Kidney (tissue), 14 donors: Measurements from ENCODE around the gene PTBP3. TPM values are rescaled to one million over a fixed set of nuclear protein-coding genes. Genes with fewer than 3 reads are reported as not detected.

Source experiments
- DNase-seq, 5 donors: peaks; one replicate each; pipeline ENCODE4 v3.0.0-alpha.2; 2013 to 2020
- FAIRE-seq: peaks from 2 replicates; lab custom pipeline; 2012; peaks lifted over from hg19 to GRCh38; lab: Jason Lieb, UNC
- H3K27ac ChIP-seq, 2 donors: one replicate each; pipeline ENCODE4 v1.7.0; 2013; ENCODE audit warnings: low read depth in 2 of 2, low read length in 2 of 2, inconsistent platforms in 1 of 2
- H3K27me3 ChIP-seq: one replicate; pipeline ENCODE4 v1.7.1; 2013; ENCODE audit warnings: low read length, inconsistent platforms; ENCODE audit not compliant: control insufficient read depth, insufficient read depth
- H3K36me3 ChIP-seq, 3 donors: one replicate each; pipeline versions ENCODE4 v1.7.0 to v1.7.1; 2013; ENCODE audit warnings: low read length in 3 of 3, control low read depth in 1 of 3, inconsistent platforms in 1 of 3; ENCODE audit not compliant: insufficient read depth in 3 of 3, control insufficient read depth in 2 of 3
- H3K4me1 ChIP-seq, 3 donors: one replicate each; pipeline versions ENCODE4 v1.7.0 to v1.7.1; 2013; ENCODE audit warnings: low read length in 3 of 3, inconsistent platforms in 1 of 3, low read depth in 1 of 3; ENCODE audit not compliant: control insufficient read depth in 2 of 3, insufficient read depth in 2 of 3
- H3K4me3 ChIP-seq, 3 donors: one replicate each; pipeline versions ENCODE4 v1.7.0 to v1.8.1; 2013; ENCODE audit warnings: low read length in 3 of 3, control low read depth in 1 of 3, inconsistent platforms in 1 of 3
- H3K9ac ChIP-seq, 3 donors: one replicate each; pipeline versions ENCODE4 v1.7.0 to v1.7.1; 2013; ENCODE audit warnings: low read length in 3 of 3, control low read depth in 1 of 3, inconsistent platforms in 1 of 3
- H3K9me3 ChIP-seq, 3 donors: one replicate each; pipeline versions ENCODE4 v1.7.0 to v1.7.1; 2013; ENCODE audit warnings: low read length in 3 of 3, control low read depth in 1 of 3, inconsistent platforms in 1 of 3; ENCODE audit not compliant: control insufficient read depth in 2 of 3, insufficient read depth in 1 of 3
- CTCF ChIP-seq: IDR thresholded peaks from 3 replicates; pipeline ENCODE4 v1.5.1; 2012; ENCODE audit warnings: mild to moderate bottlenecking, moderate library complexity, borderline replicate concordance; ENCODE audit not compliant: insufficient read depth; ENCODE audit errors: extremely low read depth
- intact Hi-C: fragments of 100-400 bp; cut with DNase I; formaldehyde crosslinking; loops from one replicate; pipeline ENCODE4 v1.11.1; 2022
- polyA plus RNA-seq: library from polyadenylated mRNA; stranded (reverse); fragments of 350-450 nt; fragmentation: Illumina TruSeq; extraction: RNeasy Lipid Tissue Mini Kit (QIAGEN cat#74804); gene quantifications from one replicate; pipeline ENCODE4 v1.2.3, GENCODE V29; 2014; ENCODE audit warnings: low read depth, low replicate concordance; ENCODE audit not compliant: insufficient read depth
- total RNA-seq: library from RNA; stranded (reverse); fragmentation: NEBNext Ultra II Directional; extraction: Animal tissue kit (Norgen Biotek cat#: 25700); gene quantifications from one replicate; pipeline ENCODE4 v1.2.1, GENCODE V29; 2021
- donor health status: control.
- donor health status: control.
- donor health status: control.
- donor health status: control.
- donor health status: control.
- donor health status: DM: yes; HTN: yes; CAD: no.
- donor health status: Normal renal cell carcinoma (clear cell type).

Gene PTBP3
- total and polyA plus RNA-seq, 2 donors from 2014 or later: 14.0 to 86.6 TPM

DNA sequence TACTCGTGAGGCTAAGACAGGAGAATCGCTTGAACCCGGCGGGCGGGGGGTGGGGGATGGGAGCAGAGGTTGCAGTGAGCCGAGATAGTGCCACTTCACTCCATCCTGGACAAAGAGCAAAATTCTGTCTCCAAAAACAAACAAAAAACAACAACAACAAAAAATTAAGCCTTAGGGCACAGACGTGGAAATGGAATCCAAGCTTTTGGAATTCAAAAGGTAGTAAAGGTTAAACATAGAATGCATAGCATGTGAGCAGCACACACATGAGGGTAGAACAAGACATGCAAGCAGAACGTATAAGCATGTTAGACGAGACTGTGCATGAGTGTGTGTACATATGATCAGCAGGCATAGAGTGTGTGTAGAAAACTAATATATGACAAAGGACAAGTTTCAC lies 68.0 kb downstream of the PTBP3 start:
- no peaks in the 10 kb centered on the region for H3K27me3 ChIP-seq
- no peak overlapping the region for H3K9ac ChIP-seq
- TF ChIP-seq CTCF: no peak
- peaks cover 2 to 4% (median 3%) of the 10 kb centered on the region in 3 donors for H3K36me3 ChIP-seq
- no peak overlapping the region for H3K27ac ChIP-seq
- no peaks in the 10 kb centered on the region for H3K9me3 ChIP-seq
- intact Hi-C loops: no loop called here
- no peaks in the 10 kb centered on the region for H3K4me1 ChIP-seq
- DNase-seq (no peak), FAIRE-seq (no peak)
- H3K4me3 ChIP-seq: no peak overlapping the region

GRCh38 chr9:112262577-112262976 lies 70.8 kb downstream of the PTBP3 start:
- intact Hi-C loops: no loop called here
- no peak overlapping the region for H3K4me3 ChIP-seq
- H3K9me3 ChIP-seq: no peaks in the 10 kb centered on the region
- peaks cover 2 to 4% (median 3%) of the 10 kb centered on the region in 3 donors for H3K36me3 ChIP-seq
- no peak for TF ChIP-seq CTCF
- no peaks in the 10 kb centered on the region for H3K27me3 ChIP-seq
- no peak for FAIRE-seq
- H3K9ac ChIP-seq: no peak overlapping the region
- no peak for DNase-seq
- H3K4me1 ChIP-seq: no peaks in the 10 kb centered on the region
- no peak overlapping the region for H3K27ac ChIP-seq

DNA sequence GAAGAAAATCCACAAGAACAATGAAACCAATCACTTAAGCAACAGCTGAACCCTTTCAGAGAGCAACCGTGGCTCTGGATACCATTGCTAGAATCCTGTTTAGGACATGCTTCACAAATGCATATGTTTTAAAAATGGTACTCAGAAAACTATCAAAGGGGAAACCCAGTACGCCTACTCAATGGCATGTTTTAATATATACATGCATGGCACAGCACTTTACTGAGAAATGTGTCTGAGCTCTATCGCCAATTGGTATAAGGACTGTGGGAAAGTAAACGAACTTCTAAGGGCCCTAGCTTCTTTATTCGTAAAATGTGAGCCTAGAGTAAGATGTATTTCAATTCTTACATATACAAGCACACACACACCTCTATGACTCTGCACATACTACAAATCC lies 72.3 kb downstream of the PTBP3 start:
- FAIRE-seq: no peak
- H3K27me3 ChIP-seq: no peaks in the 10 kb centered on the region
- no peak for TF ChIP-seq CTCF

GRCh38 chr9:112258106-112258505 lies 75.3 kb downstream of the PTBP3 start:
- no peaks in the 10 kb centered on the region for H3K36me3 ChIP-seq
- TF ChIP-seq CTCF: no peak
- intact Hi-C loops: no loop called here
- H3K9me3 ChIP-seq: no peaks in the 10 kb centered on the region
- DNase-seq: no peak
- H3K4me3 ChIP-seq: no peak overlapping the region
- no peaks in the 10 kb centered on the region for H3K4me1 ChIP-seq
- H3K27me3 ChIP-seq: no peaks in the 10 kb centered on the region
- no peak overlapping the region for H3K27ac ChIP-seq
- no peak overlapping the region for H3K9ac ChIP-seq
- FAIRE-seq: no peak

More for the DNA sequence above, 72.3 kb downstream of the PTBP3 start:
- Histone ChIP-seq H3K27ac (no peak overlapping the region), H3K9me3 (no peaks in the 10 kb centered on the region), H3K4me3 (no peak overlapping the region), H3K9ac (no peak overlapping the region), H3K36me3 (peaks cover 2 to 4% (median 3%) of the 10 kb centered on the region in 3 donors), H3K4me1 (no peaks in the 10 kb centered on the region)
- DNase-seq: no peak
- intact Hi-C loops: no loop called here
